Stimulated activated CD4-positive, alpha-beta T cell treated with anti-CD3 and anti-CD28 coated beads, Interleukin-12 subunit alpha, Interleukin-12 subunit beta, amount 100 ng/mL, for 24 hours (primary cell): Measurements from ENCODE around the gene EYA2.

Experiments
- DNase-seq, 2 experiments: peaks; one replicate each; pipeline ENCODE4 v3.0.0-alpha.2; 2020; ENCODE audit warnings: low read depth in 2 of 2

Gene EYA2

DNA sequence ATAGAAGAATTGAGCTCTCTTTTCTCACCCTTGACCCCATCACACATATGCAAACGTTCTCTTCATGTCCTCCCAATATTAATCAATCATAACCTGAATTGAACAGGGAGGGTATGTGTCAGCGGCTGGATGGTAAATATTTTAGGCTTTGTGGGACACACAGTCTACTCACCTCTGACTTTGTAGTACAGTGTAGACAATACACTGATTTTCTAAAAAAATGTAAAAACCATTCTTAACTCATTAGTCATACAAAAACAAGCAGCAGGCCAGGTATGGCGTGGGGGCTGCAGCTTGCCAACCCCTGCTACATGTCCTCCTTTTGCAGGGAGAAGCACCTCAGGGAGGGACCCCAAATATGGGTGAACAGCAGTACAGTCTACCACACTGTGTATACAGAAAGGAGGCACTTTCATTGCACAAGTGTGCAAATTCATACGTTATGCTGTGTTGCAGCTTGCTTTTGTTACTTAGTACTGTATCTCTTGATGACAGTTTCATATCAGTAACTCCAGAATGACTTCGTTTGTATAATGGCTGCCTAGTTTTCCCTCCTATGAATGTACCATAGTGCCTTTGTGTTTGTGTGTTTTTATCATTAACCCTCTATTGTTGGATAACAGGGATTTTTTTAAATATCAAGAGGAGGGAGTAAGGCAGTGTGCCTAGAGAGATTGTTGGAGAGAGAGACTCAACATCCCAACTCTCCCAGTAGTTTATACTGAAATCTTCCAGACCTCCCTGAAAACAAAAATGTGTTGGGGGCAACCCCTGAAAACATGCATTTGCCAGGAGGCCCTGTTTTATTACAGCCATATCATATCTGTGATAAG lies 247.5 kb downstream of the EYA2 start:
- DNase-seq, result no peak

DNA sequence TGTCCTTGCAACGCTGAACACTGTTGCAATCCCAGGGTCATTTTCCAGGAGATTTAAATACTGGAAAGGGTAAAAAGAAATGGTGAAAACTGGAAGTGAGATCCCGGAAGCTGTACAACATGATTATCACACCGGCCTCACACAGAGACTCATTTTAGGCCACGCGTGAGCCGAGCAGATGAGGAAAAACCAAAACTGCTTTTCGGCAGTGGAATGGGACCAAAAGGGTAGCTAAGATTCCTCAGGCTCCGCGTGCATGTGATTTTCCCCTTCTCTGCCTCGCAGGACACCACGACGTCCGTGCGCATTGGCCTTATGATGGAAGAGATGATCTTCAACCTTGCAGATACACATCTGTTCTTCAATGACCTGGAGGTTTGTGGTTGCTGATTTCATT lies 248.1 kb downstream of the EYA2 start:
- DNase-seq, result no peak

DNA sequence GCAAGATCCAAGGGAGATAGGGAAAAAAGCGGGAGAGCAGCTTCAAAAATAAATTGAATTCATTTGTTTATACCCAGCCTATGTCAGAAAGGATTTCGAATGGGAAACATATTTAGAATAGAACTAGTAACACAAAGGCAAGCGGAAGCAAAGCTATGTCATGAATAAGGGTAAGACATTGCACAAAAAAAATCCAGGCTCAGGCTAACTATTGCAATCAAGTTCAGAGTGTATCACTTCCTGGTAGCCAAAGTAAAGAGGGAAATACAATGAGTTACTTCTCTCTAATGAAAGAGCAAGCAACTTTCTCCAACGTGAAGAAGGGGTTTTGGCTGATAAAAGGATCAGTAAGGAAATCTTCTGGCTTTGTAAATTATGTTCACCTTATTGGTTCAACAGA lies 249.0 kb downstream of the EYA2 start:
- DNase-seq, result no peak

DNA sequence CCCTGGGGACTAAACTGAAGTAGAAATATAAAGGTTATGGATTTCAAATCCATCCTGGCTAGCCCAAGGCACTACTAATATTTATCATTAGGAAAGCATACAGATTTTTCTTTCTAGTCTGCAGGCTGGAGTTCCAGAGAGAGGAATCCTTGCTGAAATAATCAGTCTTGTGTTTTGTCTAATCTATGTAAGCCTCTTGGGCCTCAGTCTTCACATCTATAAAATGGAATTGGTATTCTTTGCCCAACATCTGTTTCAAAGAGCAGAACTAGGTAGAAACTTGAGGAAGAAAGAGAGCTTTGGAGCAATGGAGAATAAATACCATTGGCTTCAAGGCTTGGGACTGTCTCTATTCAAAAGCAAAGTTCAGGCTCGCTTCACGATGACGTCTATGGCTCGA lies 249.8 kb downstream of the EYA2 start:
- no peak for DNase-seq

DNA sequence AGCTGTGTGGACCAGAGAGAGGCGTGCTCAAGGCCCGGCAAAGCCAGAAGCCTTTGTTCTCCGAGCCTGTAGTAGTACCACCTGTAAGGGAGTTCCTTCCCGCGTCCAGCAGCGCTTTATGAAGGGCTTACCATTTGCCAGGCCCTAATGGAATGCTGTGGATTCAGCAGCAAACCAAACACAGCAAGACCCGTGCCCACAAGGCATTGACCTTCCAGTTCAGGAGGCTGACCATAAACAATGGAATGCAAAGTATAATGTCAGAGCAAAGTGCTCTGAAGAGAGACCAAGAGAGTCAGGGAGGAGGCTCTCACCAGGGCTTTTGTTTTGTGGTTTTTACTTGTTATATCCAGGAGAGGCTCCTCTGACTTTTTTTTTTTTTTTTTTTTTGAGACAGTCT lies 252.0 kb downstream of the EYA2 start:
- no peak for DNase-seq

DNA sequence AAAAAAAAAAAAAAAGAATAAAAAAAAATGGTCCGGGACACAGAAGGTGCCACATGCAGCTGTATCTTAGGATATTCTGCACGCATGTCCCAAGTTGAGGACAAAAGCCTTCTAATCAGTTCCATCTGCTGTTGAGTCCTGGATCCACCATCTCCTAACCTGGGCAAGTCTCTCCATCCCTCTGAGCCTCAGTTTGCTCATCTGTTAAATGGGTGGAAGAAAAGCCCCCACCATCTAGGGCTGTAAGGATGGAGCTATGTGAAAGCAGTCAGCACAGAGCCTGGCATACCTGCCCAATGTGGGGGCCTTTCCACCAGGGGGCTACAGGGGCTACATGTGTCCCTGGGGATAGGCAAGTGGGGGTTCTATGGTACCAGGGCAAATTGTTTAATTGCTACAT lies 253.4 kb downstream of the EYA2 start:
- no peak for DNase-seq

DNA sequence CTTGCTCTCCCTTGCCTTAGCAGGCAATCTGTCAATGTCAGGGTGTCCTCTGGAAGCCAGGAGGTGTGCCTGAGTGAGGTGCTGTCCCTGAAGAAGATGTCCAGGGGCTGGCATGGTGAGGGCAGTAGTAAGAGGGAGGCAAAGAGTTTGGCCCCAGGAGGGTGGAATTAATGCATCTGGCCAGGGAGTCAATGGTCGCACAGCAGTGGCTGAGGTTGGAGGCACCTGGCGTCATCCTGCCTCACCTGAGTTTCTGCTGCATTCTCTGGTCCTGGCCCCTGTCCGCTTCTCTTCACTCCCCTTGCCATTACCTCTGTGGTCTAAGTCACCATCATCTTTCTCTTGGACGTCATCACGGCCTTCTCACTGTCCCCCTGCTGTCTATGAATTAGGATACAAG lies 255.3 kb downstream of the EYA2 start:
- no peak for DNase-seq

DNA sequence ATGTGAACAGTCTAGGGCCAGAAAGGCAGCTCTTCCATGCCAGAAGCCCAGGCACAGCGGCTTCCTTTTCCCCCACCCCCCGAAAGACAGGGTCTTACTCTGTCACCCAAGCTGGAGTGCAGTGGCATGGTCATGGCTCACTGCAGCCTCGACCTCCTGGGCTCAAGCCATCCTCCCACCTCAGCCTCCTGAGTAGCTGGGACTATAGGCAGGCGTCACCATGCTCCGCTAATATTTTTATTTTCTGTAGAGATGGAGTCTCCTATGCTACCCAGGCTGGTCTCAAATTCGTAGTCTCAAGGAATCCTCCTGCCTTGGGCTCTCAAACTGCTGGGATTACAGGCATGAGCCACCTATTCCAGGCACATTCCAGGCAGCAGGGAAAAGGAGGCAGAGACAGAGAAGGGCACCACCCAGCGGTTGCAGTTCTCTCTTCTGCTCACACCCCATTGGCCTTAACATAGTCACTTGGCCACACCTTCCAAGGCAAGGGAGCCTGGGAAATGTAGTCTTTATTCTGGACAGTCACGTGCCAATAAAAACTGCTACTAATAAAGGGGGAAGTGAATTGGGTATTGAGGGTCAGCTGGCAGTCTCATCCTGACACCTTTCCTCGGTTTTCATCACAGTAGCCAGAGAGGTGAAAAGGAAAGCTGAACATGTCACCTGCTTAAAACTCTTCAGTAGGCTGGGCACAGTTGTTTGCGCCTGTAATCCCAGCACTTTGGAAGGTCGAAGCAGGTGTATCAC lies 255.9 kb downstream of the EYA2 start:
- DNase-seq, result peak in 1 of 2 experiments; percentile 5

DNA sequence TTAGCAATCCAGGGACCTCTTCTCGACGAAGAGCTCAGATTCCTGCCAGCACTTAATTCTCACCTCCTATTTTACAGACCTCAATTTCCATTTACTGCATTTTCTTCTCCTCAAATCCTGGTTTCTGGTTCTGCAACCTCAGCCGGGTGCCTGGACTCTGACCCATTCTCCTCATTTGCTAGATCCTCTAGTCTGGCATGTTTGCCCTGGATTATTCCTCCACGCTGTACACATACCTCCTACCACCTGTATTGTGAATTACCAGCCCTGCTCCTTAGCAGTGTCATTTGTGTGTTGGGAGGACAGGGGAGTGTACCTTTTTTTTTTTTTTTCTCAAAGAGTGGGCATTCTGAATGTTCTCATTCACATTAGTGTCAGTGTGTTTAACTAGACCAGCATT lies 257.4 kb downstream of the EYA2 start:
- no peak for DNase-seq

DNA sequence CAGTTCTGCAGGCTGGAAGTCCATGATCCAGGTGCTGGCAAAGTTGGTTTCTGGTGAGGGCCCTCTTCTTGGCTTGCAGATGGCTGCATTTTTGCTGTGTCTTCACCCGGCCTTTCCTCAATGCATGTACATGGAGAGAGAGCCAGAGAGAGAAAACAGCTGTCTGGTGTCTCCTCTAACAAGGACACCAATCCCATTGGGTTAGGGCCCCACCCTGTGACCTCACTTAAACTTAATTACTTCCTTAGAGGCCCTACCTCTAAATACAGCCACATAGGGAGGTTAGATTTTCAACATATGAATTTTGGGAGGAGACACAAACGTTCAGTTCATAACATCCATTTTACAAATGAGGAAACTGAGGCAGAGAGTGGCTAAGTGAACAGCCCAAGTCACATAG lies 259.4 kb downstream of the EYA2 start:
- DNase-seq, result no peak

DNA sequence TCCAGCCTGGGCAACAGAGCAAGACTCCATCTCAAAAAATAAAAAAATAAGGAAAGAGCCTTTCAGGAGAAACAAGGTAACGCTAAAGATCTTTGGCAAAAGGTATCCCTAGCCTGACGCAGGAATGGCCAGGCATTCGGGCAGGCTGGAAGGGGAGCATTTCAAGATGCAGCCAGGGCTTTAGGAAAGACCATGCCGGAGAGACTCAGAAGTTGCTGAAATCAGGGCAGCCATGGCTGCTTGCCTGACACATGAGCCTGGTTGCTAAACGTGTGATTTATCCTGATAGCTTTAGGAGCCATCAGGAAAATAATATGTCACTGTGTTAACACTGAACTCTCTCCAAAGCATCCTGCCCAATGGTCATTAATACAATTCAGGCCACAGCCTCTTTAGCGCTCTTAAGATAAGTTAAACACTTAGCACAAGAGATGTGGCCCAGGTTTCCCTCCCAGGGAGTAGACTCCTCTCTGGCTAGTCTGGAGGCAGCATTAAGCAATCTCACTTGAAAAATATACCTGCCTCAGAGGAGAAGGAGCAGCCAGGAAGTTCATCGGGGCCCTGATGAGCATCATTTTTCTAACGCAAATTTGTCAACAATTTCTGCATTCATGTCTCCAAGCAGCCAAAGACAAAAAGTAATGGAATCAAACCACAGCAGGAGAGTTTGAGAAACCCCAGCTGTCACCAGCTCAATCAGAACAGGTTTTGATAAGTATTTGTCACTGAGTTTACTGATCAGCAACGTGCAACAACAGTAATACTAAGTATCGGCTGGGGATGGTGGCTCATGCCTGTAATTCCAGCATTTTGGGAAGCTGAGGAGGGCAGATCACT lies 261.9 kb downstream of the EYA2 start:
- DNase-seq, result no peak

DNA sequence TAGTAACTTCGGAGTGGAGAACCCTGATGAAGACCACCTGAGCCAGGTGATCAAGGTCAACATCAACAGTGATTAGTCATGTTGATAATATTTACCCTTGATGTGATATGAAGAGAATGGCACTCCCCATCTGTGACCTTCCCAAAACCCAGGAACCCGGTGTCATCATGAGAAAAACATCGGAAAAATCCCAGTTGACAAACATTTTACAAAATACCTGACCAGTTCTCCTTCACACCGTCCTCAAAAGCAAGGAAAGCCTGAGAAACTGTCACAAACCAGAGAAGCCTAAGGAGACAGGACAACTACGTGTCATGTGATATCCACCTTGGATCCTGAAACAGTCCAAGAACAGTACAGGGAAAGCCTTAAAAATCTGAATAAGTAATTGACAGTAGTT lies 264.5 kb downstream of the EYA2 start:
- no peak for DNase-seq

DNA sequence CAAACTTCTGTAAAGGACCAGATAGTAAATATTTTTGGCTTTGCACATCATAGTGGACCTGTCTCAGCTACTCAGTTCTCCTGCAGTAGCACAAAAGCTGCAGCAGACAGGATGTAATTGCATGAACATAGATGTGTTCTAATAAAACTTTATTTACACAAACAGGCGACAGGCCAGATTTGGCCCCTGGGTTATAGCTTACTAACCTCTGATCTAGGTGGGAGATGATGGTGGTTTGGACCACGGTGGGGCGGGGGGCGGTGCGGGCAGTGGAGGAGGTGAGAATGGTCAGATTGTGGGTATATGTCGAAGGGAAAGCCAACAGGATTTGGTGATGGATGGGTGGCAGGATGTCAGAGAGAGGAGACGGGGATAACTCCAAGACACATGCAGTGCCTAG lies 265.6 kb downstream of the EYA2 start:
- DNase-seq, result no peak

DNA sequence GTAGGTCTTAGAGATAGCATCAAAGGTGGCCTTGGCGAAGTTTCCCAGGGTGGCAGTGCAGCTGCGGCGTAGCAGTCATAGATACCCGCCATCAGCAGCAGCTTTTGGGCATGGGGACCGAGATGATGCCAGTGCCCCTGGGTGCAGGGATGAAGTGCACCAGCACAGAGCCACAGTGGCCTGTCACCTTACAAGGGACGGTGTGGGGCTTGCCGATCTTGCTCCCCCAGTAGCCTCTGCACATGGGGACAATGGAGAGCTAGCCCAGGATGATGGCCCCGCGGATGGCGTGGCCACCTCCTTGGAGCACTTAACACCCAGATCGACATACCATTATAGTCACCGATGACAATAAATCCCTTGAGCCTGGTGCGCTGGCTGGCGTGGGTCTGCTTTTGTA lies 266.3 kb downstream of the EYA2 start:
- no peak for DNase-seq

DNA sequence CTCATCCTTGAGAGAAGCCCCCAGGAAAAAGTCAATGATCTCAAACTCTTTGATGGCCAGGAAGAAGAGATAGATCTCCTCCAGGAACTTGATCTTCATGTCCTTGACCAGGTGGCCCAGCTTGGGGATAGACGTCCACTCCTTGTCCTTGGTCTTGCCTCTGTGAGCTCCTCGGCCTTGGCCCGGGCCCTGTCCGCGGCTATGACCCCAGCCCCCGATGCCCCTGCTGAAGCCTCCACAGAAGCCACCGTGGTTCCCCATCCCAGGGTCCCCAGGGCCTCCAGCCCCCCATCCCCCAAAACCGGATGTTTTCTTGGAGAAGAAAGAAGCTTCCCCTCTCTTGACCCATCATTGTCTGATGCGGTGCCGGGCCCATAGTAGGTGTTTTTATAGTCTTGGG lies 266.8 kb downstream of the EYA2 start:
- no peak for DNase-seq

DNA sequence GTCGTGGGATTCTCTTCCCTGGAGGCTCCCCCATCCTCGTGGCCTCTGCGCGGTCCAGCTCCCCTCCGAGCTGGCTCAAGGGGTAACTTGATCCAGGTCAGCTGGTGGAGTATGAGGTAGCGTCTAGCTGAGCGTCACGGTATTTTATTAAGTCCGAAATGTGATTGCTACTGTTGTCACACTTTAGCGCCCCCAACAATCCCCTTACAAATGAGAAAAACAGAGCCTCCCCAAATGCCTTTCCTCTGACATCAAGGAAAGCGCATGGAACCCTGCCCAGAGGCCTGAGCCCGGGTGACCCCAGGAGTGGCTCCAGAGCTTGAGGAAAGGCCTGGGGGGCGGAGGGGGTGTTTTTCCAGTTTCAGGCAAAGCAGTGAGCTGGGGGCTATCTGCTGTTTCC lies 269.5 kb downstream of the EYA2 start:
- DNase-seq, result no peak

DNA sequence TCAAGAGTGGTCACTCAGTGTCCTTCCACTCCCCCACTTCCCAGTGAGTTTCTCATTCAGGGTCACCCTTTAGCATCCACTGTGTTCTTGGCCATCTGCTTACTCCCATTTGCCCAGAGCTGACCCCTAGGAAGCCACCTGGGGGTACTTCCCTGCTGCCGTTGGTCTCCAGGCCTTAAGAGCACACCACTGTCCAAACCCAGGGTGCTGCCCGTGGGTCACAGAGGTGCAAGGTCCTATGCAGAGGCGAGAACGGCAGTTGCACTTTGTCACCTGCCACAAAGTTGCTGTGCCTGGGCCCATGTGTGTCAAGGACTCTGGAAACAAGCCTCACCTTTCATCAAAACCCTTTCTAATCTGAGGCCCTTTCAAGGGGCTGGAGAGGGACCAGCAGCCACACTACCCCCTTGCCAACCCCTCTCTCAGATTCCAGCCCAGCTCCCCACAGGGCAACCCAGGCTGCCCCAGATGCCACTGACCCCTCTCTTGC lies 270.8 kb downstream of the EYA2 start:
- DNase-seq, result no peak

DNA sequence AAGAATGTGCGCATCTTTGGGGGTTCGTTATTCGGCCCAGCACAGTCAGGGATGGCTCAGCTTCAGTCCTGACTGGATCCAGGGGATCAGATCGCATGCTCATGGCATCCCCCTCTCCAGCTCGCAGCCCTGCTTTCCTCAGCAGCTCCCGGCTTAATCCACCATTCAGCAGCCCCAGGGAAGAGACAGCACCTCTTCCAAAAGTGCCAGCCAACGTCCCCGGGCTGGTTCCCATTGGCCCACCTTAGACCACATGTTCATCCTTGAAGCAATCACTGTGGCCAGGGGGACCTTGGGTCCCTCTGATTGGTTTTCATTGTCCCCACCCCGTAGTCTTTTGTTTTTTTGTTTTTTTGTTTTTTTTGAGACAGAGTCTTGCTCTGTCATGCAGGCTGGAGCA lies 273.2 kb downstream of the EYA2 start:
- DNase-seq, result no peak

DNA sequence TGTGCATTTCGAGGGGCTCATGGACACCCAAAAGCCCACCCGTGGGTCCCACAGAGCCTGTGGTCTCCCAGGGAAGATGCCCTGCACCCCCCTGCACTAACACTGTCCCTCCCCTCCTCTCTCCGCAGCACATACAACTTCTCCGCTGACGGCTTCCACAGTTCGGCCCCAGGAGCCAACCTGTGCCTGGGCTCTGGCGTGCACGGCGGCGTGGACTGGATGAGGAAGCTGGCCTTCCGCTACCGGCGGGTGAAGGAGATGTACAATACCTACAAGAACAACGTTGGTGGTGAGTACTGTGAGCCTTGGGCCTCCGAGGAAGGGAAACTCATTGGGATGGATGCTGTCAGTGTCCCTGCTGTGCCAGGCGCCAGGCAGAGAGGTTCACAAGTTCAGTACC lies 277.9 kb downstream of the EYA2 start:
- DNase-seq, result no peak

DNA sequence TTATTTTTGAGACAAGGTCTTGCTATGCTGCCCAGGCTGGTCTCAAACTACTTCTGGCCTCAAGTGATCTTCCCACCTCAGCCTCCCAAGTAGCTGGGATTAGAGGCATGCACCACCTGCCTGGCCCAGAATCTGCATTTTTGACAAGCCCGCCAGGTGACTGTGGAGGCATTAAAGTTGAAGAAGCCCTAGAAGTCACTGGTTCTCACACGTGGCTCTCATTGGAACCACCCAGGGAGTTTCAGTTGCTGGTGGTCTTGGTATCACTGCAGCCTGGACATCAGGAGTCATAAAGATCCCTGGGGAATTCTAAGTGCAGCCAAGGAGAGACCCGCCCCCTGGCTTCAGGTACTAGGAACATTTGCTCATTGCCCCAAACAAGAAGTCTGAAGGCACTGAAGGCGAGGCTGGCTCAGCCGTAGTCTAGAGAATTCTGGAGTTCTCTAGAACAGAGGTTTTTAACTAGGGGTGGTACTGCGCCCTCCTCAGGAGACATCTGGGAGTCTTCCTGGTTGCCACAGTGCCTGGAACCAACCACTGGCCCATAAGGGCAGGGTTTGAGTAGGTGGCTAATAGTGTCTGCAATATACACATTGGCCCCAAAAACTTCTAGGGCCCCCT lies 279.1 kb downstream of the EYA2 start:
- DNase-seq, result no peak

DNA sequence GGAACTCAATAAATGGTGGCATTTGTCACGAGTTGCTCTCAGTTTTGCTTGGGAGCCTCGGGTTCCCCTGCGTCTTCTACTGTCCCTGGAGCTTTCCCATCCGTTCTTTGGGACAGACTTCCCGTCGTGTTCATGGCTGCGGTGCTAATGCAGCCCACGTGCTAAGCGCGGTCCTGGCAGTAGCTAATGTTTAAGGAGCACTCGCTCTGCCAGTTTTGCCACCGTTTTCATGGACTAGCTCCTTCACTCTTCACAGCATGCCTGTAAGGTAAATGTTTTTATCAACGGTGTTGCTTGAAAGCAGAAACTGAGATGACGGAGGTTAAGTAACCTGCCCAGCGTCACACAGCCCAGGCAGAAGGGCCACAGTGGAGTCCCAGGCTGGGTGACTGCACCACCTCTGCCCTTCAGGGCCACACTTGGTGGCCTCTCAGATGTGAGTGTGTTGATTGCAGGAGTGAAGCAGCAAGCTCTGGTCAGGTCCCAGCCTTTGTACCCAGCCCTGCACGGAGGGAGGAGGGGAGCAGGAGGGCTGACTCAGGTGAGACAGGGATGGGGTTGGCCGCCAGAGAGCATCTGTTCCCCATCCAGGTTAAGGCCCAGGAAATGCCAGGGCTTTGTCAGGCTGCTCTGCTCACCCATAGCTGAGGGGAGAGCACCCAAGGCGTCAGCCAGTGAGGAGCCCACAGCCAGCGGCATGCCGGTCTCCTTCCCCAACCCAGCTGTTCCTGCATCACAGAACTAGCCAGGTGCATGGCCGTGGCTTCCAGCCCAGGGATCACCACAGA lies 280.0 kb downstream of the EYA2 start:
- no peak for DNase-seq
